ENCODE measurements around the gene NMNAT2.

GRCh38 chr1:183417772-183418491, at the start of gene NMNAT2:
- no peak; the same call in none of the 2 replicates for TF ChIP-seq FOXP4 (CRISPR knock-in tag; IDR thresholded peaks at IDR 0.05)
- peak; percentile 69; the same call in 1 of the 2 replicates for TF ChIP-seq MAX (CRISPR knock-in tag; IDR thresholded peaks at IDR 0.05)
